WTC11 (cell line): ENCODE results near the gene CYB5D1. TPM values are rescaled to one million over a fixed set of nuclear protein-coding genes. Genes with fewer than 3 reads are reported as not detected.

Experiments used
- ATAC-seq: fragments of 200-7000 bp; cut with Tn5 transposase; 2 replicates; pipeline ENCODE4 v1.10.0; 2021; ENCODE audit warnings: mild to moderate bottlenecking, moderate library complexity
- CTCF ChIA-PET: fragments of 300-600 bp; sonication (Branson Sonifier 250); formaldehyde crosslinking; loops from one replicate; lab custom pipeline; 2021; ENCODE audit warnings: antibody characterized with exemption; lab: Charles Lee
- POLR2A ChIA-PET: fragments of 350-600 bp; sonication (Branson Sonifier 250); formaldehyde crosslinking; loops from one replicate; lab custom pipeline; 2021; ENCODE audit warnings: antibody characterized with exemption; lab: Charles Lee
- DNase-seq: peaks from one replicate; pipeline ENCODE4 v3.0.0; 2021; ENCODE audit warnings: low spot score
- H3K27ac Mint-ChIP-seq: 2 replicates; pipeline ENCODE4 v1.8.0; 2021; ENCODE audit warnings: mixed read lengths
- H3K27me3 Mint-ChIP-seq: 2 replicates; pipeline ENCODE4 v1.8.0; 2021; ENCODE audit warnings: low read depth, mild to moderate bottlenecking, moderate library complexity, mixed read lengths
- H3K36me3 Mint-ChIP-seq: 2 replicates; pipeline ENCODE4 v1.8.0; 2021; ENCODE audit warnings: mixed read lengths
- H3K4me1 Mint-ChIP-seq: 2 replicates; pipeline ENCODE4 v1.8.0; 2022; ENCODE audit warnings: mixed read lengths
- H3K4me3 Mint-ChIP-seq: 2 replicates; pipeline ENCODE4 v1.8.0; 2021; ENCODE audit warnings: mild to moderate bottlenecking, moderate library complexity, mixed read lengths
- H3K9me3 Mint-ChIP-seq: 2 replicates; pipeline ENCODE4 v1.8.0; 2021; ENCODE audit warnings: mixed read lengths
- E2F1 ChIP-seq: sonication (generic); formaldehyde crosslinking; IDR thresholded peaks from 2 replicates; pipeline ENCODE4 v1.8.0; 2022; ENCODE audit warnings: mild to moderate bottlenecking, missing genetic modification reagents
- EMX1 ChIP-seq: fragments of 250-450 bp; sonication (Bioruptor Pico); IDR thresholded peaks from 2 replicates; pipeline ENCODE4 v1.8.0; 2021; ENCODE audit warnings: mild to moderate bottlenecking
- ERG ChIP-seq: fragments of 250-450 bp; sonication (Bioruptor Pico); IDR thresholded peaks from 2 replicates; pipeline ENCODE4 v1.8.0; 2021; ENCODE audit warnings: mild to moderate bottlenecking
- FOXJ3 ChIP-seq: sonication (generic); formaldehyde crosslinking; IDR thresholded peaks from 2 replicates; pipeline ENCODE4 v1.9.0; 2021; ENCODE audit warnings: missing genetic modification reagents, mild to moderate bottlenecking, borderline replicate concordance
- FOXP1 ChIP-seq: sonication (generic); formaldehyde crosslinking; IDR thresholded peaks from 2 replicates; pipeline ENCODE4 v1.8.0; 2022; ENCODE audit warnings: missing genetic modification reagents, mild to moderate bottlenecking, moderate library complexity, borderline replicate concordance
- GABPB1 ChIP-seq: sonication (generic); formaldehyde crosslinking; IDR thresholded peaks from 2 replicates; pipeline ENCODE4 v1.8.1; 2023; ENCODE audit warnings: mild to moderate bottlenecking, missing genetic modification reagents
- HMGXB4 ChIP-seq: sonication (generic); formaldehyde crosslinking; IDR thresholded peaks from 2 replicates; pipeline ENCODE4 v1.8.1; 2023; ENCODE audit warnings: mild to moderate bottlenecking, moderate library complexity, missing genetic modification reagents
- MYBL2 ChIP-seq: sonication (generic); formaldehyde crosslinking; IDR thresholded peaks from 2 replicates; pipeline ENCODE4 v1.8.1; 2023; ENCODE audit warnings: mild to moderate bottlenecking, moderate library complexity, missing genetic modification reagents
- PRDM15 ChIP-seq: sonication (generic); formaldehyde crosslinking; IDR thresholded peaks from 2 replicates; pipeline ENCODE4 v1.8.0; 2022; ENCODE audit warnings: missing genetic modification reagents
- TCF7 ChIP-seq: sonication (generic); formaldehyde crosslinking; IDR thresholded peaks from 2 replicates; pipeline ENCODE4 v1.8.0; 2022; ENCODE audit warnings: mild to moderate bottlenecking, low read depth, missing genetic modification reagents, moderate library complexity
- TP53 ChIP-seq: sonication (generic); formaldehyde crosslinking; IDR thresholded peaks from 2 replicates; pipeline ENCODE4 v1.8.1; 2023; ENCODE audit warnings: mild to moderate bottlenecking, missing genetic modification reagents
- USF1 ChIP-seq: sonication (generic); formaldehyde crosslinking; IDR thresholded peaks from 2 replicates; pipeline ENCODE4 v1.8.0; 2022; ENCODE audit warnings: mild to moderate bottlenecking, missing genetic modification reagents
- ZBTB43 ChIP-seq: sonication (generic); formaldehyde crosslinking; IDR thresholded peaks from 2 replicates; pipeline ENCODE4 v1.8.1; 2023; ENCODE audit warnings: mild to moderate bottlenecking, missing genetic modification reagents
- ZNF219 ChIP-seq: sonication (generic); formaldehyde crosslinking; IDR thresholded peaks from 2 replicates; pipeline ENCODE4 v1.8.0; 2023; ENCODE audit warnings: missing genetic modification reagents, mild to moderate bottlenecking, borderline replicate concordance
- ZNF232 ChIP-seq: sonication (generic); formaldehyde crosslinking; IDR thresholded peaks from 2 replicates; pipeline ENCODE4 v1.8.0; 2022; ENCODE audit warnings: mild to moderate bottlenecking, missing genetic modification reagents
- ZNF416 ChIP-seq: fragments of 250-450 bp; sonication (Bioruptor Pico); IDR thresholded peaks from 2 replicates; pipeline ENCODE4 v1.9.0; 2021; ENCODE audit warnings: mild to moderate bottlenecking, inconsistent platforms
- ZNF423 ChIP-seq: fragments of 250-450 bp; sonication (Bioruptor Pico); IDR thresholded peaks from 2 replicates; pipeline ENCODE4 v2.1.2; 2022; ENCODE audit warnings: mild to moderate bottlenecking, moderate library complexity
- ZNF532 ChIP-seq: fragments of 250-450 bp; sonication (Bioruptor Pico); IDR thresholded peaks from 2 replicates; pipeline ENCODE4 v1.9.0; 2021; ENCODE audit warnings: mild to moderate bottlenecking, borderline replicate concordance
- total RNA-seq: library from RNA; stranded (reverse); gene quantifications from 3 replicates; pipeline ENCODE4 v1.2.3, GENCODE V29; 2021

The CYB5D1 gene
- total RNA-seq, 1 experiment from 2014 or later: 15.2 TPM

GRCh38 chr17:7852262-7852670, 5.5 kb upstream of the CYB5D1 start:
- DNase-seq (no peak), ATAC-seq (no peak)
- H3K27me3 Mint-ChIP-seq: peaks cover 30% of the 10 kb centered on the region
- POLR2A ChIA-PET: no interaction called here
- no peak overlapping the region for H3K27ac Mint-ChIP-seq
- no peaks in the 10 kb centered on the region for H3K36me3 Mint-ChIP-seq
- no peak for TF ChIP-seq ZNF232
- no peak for TF ChIP-seq ZNF532 (CRISPR knock-in tag)
- no peak for TF ChIP-seq ZNF219 (CRISPR knock-in tag)
- no peak for TF ChIP-seq FOXJ3 (CRISPR knock-in tag)
- TF ChIP-seq USF1 (CRISPR knock-in tag): no peak
- TF ChIP-seq ZNF416 (CRISPR knock-in tag): no peak
- no peak for TF ChIP-seq TP53 (CRISPR knock-in tag)
- TF ChIP-seq ERG (CRISPR knock-in tag): no peak
- TF ChIP-seq MYBL2 (CRISPR knock-in tag): no peak
- TF ChIP-seq ZNF423 (CRISPR knock-in tag): no peak
- TF ChIP-seq HMGXB4 (CRISPR knock-in tag): no peak
- no peak for TF ChIP-seq GABPB1
- no peak for TF ChIP-seq TCF7
- peaks cover 30% of the 10 kb centered on the region for H3K4me1 Mint-ChIP-seq
- peak overlapping the region; percentile 81 for H3K4me3 Mint-ChIP-seq
- CTCF ChIA-PET: interaction anchor here (1.4 to 2.1 kb wide), 2 partner anchors 18 to 138 kb away, joined by 3 to 29 read pairs; partner anchors contain the start of gene KDM6B
- H3K9me3 Mint-ChIP-seq: no peaks in the 10 kb centered on the region

GRCh38 chr17:7852919-7853690, 4.7 kb upstream of the CYB5D1 start:
- DNase-seq (peak; percentile 46), ATAC-seq (no peak)
- Mint-ChIP-seq H3K27ac (no peak overlapping the region), H3K36me3 (no peaks in the 10 kb centered on the region), H3K4me3 (peak overlapping the region; percentile 63), H3K9me3 (no peaks in the 10 kb centered on the region), H3K4me1 (peaks cover 30% of the 10 kb centered on the region), H3K27me3 (peaks cover 30% of the 10 kb centered on the region)
- CTCF ChIA-PET: interaction anchor here (0.6 to 1.4 kb wide), 13 partner anchors 8 to 358 kb away, joined by 3 to 7 read pairs (median 3); partner anchors contain the start of gene KDM6B
- POLR2A ChIA-PET: interaction anchor here (1.0 kb wide), 1 partner anchor 17 kb away, joined by 5 read pairs; no protein-coding TSS in a partner anchor
- TF ChIP-seq FOXP1 (peak; percentile 77; the same call in 1 of the 2 replicates), PRDM15 (CRISPR knock-in tag) (peak; percentile 22; the same call in 1 of the 2 replicates), EMX1 (no peak), E2F1 (0 out of 2 replicates have a peak, but pooled peaks have one; percentile 8), ZBTB43 (CRISPR knock-in tag) (0 out of 2 replicates have a peak, but pooled peaks have one; percentile 27)
